Parathyroid adenoma (tissue), 2 donors: ENCODE measurements around the gene USP24.

Source experiments
- H2AFZ ChIP-seq: fragments of 300-600 bp; sonication (generic); one replicate; pipeline ENCODE4 v1.7.0; 2017; ENCODE audit warnings: antibody characterized with exemption, mild to moderate bottlenecking
- H3K27ac ChIP-seq: fragments of 300-600 bp; sonication (generic); one replicate; pipeline ENCODE4 v1.7.0; 2017
- H3K27me3 ChIP-seq: fragments of 300-600 bp; sonication (generic); one replicate; pipeline ENCODE4 v1.7.0; 2017; ENCODE audit warnings: low read length; ENCODE audit not compliant: control insufficient read depth, insufficient read depth
- H3K36me3 ChIP-seq: fragments of 300-600 bp; sonication (generic); one replicate; pipeline ENCODE4 v1.7.0; 2017; ENCODE audit warnings: low read length; ENCODE audit not compliant: control insufficient read depth, insufficient read depth
- H3K4me1 ChIP-seq: fragments of 300-600 bp; sonication (generic); one replicate; pipeline ENCODE4 v1.7.0; 2017; ENCODE audit warnings: control low read depth
- H3K4me2 ChIP-seq: fragments of 300-600 bp; sonication (generic); one replicate; pipeline ENCODE4 v1.7.0; 2017; ENCODE audit warnings: low read length
- H3K4me3 ChIP-seq: fragments of 300-600 bp; sonication (generic); one replicate; pipeline ENCODE4 v1.7.0; 2017; ENCODE audit warnings: low read depth, low read length
- H3K79me2 ChIP-seq: fragments of 300-600 bp; sonication (generic); one replicate; pipeline ENCODE4 v1.7.0; 2017; ENCODE audit warnings: control low read depth
- H3K9ac ChIP-seq: fragments of 300-600 bp; sonication (generic); one replicate; pipeline ENCODE4 v1.7.0; 2017; ENCODE audit warnings: mild to moderate bottlenecking
- H3K9me3 ChIP-seq: fragments of 300-600 bp; sonication (generic); one replicate; pipeline ENCODE4 v1.7.0; 2017; ENCODE audit warnings: low read length; ENCODE audit not compliant: control insufficient read depth
- CTCF ChIP-seq: fragments of 300-600 bp; sonication (generic); IDR thresholded peaks from one replicate; pipeline ENCODE4 v1.7.0; 2017; ENCODE audit warnings: antibody characterized with exemption, mild to moderate bottlenecking
- donor health status: primary hyperparathyroidism.

USP24 gene

GRCh38 chr1:55190109-55190508 lies 25.1 kb downstream of the USP24 start:
- Histone ChIP-seq H2AFZ (no peak overlapping the region), H3K79me2 (peaks cover 6% of the 10 kb centered on the region), H3K27me3 (no peaks in the 10 kb centered on the region), H3K4me2 (no peak overlapping the region), H3K9ac (no peak overlapping the region), H3K4me1 (no peaks in the 10 kb centered on the region), H3K4me3 (no peak overlapping the region), H3K36me3 (no peaks in the 10 kb centered on the region), H3K9me3 (no peaks in the 10 kb centered on the region), H3K27ac (no peak overlapping the region)
- no peak for TF ChIP-seq CTCF

GRCh38 chr1:55188909-55189308 lies 26.3 kb downstream of the USP24 start:
- no peak for TF ChIP-seq CTCF

GRCh38 chr1:55185832-55186231 lies 29.3 kb downstream of the USP24 start:
- no peak for TF ChIP-seq CTCF
- Histone ChIP-seq H2AFZ (no peak overlapping the region), H3K4me1 (no peaks in the 10 kb centered on the region), H3K4me2 (no peak overlapping the region), H3K9me3 (no peaks in the 10 kb centered on the region), H3K4me3 (no peak overlapping the region), H3K27ac (no peak overlapping the region), H3K27me3 (no peaks in the 10 kb centered on the region), H3K9ac (no peak overlapping the region), H3K36me3 (no peaks in the 10 kb centered on the region), H3K79me2 (peaks cover 23% of the 10 kb centered on the region)

More at GRCh38 chr1:55188909-55189308, 26.3 kb downstream of the USP24 start:
- Histone ChIP-seq H3K36me3 (no peaks in the 10 kb centered on the region), H3K79me2 (peaks cover 13% of the 10 kb centered on the region), H3K27me3 (no peaks in the 10 kb centered on the region), H2AFZ (no peak overlapping the region), H3K4me1 (no peaks in the 10 kb centered on the region), H3K9me3 (no peaks in the 10 kb centered on the region), H3K27ac (no peak overlapping the region), H3K4me2 (no peak overlapping the region), H3K4me3 (no peak overlapping the region), H3K9ac (no peak overlapping the region)

- Histone ChIP-seq H3K9ac (no peak overlapping the region), H3K4me1 (no peaks in the 10 kb centered on the region), H3K4me3 (no peak overlapping the region), H3K79me2 (peaks cover 27% of the 10 kb centered on the region), H3K4me2 (no peak overlapping the region), H3K27ac (no peak overlapping the region), H3K27me3 (no peaks in the 10 kb centered on the region), H3K9me3 (no peaks in the 10 kb centered on the region), H3K36me3 (no peaks in the 10 kb centered on the region), H2AFZ (no peak overlapping the region)
- no peak for TF ChIP-seq CTCF
These were observed 30.3 kb downstream of the USP24 start for GRCh38 chr1:55184859-55185258.

GRCh38 chr1:55181666-55182065 lies 33.5 kb downstream of the USP24 start:
- no peaks in the 10 kb centered on the region for H3K36me3 ChIP-seq
- TF ChIP-seq CTCF = no peak
- H3K27ac ChIP-seq = no peak overlapping the region
- H3K4me1 ChIP-seq = no peaks in the 10 kb centered on the region
- H3K79me2 ChIP-seq = peaks cover 24% of the 10 kb centered on the region
- H3K4me2 ChIP-seq = no peak overlapping the region
- H3K9ac ChIP-seq = no peak overlapping the region
- H3K27me3 ChIP-seq = no peaks in the 10 kb centered on the region
- no peak overlapping the region for H3K4me3 ChIP-seq
- no peak overlapping the region for H2AFZ ChIP-seq
- no peaks in the 10 kb centered on the region for H3K9me3 ChIP-seq
